Measurements from ENCODE around the gene PPP1R36. TPM values are rescaled to one million over a fixed set of nuclear protein-coding genes. Genes with fewer than 3 reads are reported as not detected.

Gene PPP1R36
- total and polyA plus RNA-seq, 2 of the 4 experiments (the other 2 are of a cell fraction), result 0.15 to 0.54 TPM

DNA sequence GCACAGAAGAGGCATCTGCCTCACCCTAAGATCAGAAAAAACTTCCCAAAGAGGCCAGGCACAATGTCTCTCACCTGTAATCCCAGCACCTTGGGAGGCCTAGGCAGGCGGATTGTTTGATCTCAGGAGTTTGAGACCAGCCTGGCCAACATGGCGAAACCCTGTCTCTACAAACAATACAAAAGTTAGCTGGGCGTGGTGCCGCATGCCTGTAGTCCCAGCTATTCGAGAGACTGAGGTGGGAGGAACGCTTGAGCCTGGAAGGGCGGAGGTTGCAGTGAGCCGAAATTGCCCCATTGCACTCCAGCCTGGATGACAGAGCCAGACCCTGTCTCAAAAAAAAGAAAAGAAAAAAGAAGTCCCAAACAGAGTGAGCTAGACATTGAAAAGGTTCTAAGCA lies 40.7 kb upstream of the PPP1R36 start:
- H4K5ac ChIP-seq (ENCODE audit: low read depth, low read length), result no peak overlapping the region
- H4K20me1 ChIP-seq (ENCODE audit: insufficient read depth, low read length), result peaks cover 83% of the 10 kb centered on the region
- H3K9me1 ChIP-seq (ENCODE audit: insufficient read depth, low read length), result peaks cover 12% of the 10 kb centered on the region
- no peak overlapping the region for H3K4me2 ChIP-seq (ENCODE audit: low read depth, low read length)
- H4K8ac ChIP-seq (ENCODE audit: low read depth in 2 of 2, low read length in 2 of 2), result no peak overlapping the region
- no peak overlapping the region for H3K4me3 ChIP-seq (ENCODE audit: insufficient read depth, low read depth, low read length)
- intact Hi-C loops (cut with micrococcal nuclease), result no loop called here
- H3K9me3 ChIP-seq (ENCODE audit: control insufficient read depth, insufficient read depth, low read length), result no peaks in the 10 kb centered on the region
- WGBS, 2 experiments (ENCODE audit: extremely low coverage in 2 of 2, insufficient read length in 1 of 2), result 92% methylated on average over 5 of the region's 8 CpGs; no CpG with 5 or more reads in 1 of the 2 experiments
- H2BK20ac ChIP-seq (ENCODE audit: low read depth, low read length), result no peak overlapping the region
- no peak overlapping the region for H2BK15ac ChIP-seq (ENCODE audit: low read depth, low read length)
- H2BK120ac ChIP-seq (ENCODE audit: low read depth, low read length), result no peak overlapping the region
- dilution Hi-C loops (cut with HindIII; ENCODE audit: low sequenced_read_pairs, unreplicated experiment), result no loop called here
- H3K27me3 ChIP-seq (ENCODE audit: control insufficient read depth, insufficient read depth, low read length), result no peaks in the 10 kb centered on the region
- H3K9ac ChIP-seq (ENCODE audit: low read depth, low read length), result no peak overlapping the region
- H3K56ac ChIP-seq (ENCODE audit: extremely low read depth, insufficient read depth, low read length), result no peak overlapping the region
- H2BK5ac ChIP-seq (ENCODE audit: low read depth, low read length, poor library complexity, severe bottlenecking), result no peak overlapping the region
- CTCF ChIA-PET, result interaction anchor here (0.7 to 1.0 kb wide), 2 partner anchors 128 to 411 kb away, joined by 3 to 4 read pairs; no protein-coding TSS in a partner anchor
- ATAC-seq (ENCODE audit: low read depth) (no peak), DNase-seq (no peak)
- no peak overlapping the region for H3K14ac ChIP-seq (replicated peaks; ENCODE audit: low read depth, low read length)
- no peak overlapping the region for H3K27ac ChIP-seq (ENCODE audit: insufficient read depth, low read length)
- TF ChIP-seq MAFK (IDR thresholded peaks at IDR 0.05; ENCODE audit: low read depth, low read length), result no peak
- no peak for TF ChIP-seq CEBPB (IDR thresholded peaks at IDR 0.05; ENCODE audit: low read depth, low read length)
- TF ChIP-seq CHD1 (IDR thresholded peaks at IDR 0.05; ENCODE audit: low read depth, low read length), result no peak
- TF ChIP-seq POLR2A (IDR thresholded peaks at IDR 0.05; ENCODE audit: low read depth, low read length), result no peak
- no peak for TF ChIP-seq BHLHE40 (IDR thresholded peaks at IDR 0.05; ENCODE audit: low read depth, low read length)
- no peak for TF ChIP-seq CTCF (conservative IDR thresholded peaks at IDR 0.05; ENCODE audit: low read depth, low read length)
- TF ChIP-seq RAD21 (IDR thresholded peaks at IDR 0.05; ENCODE audit: low read length), result no peak
- no peak for TF ChIP-seq RFX5 (IDR thresholded peaks at IDR 0.05; ENCODE audit: low read depth, low read length)
- no peak for TF ChIP-seq NFE2L2 (IDR thresholded peaks at IDR 0.05; ENCODE audit: low read depth, low read length)
- TF ChIP-seq MXI1 (IDR thresholded peaks at IDR 0.05; ENCODE audit: borderline replicate concordance, low read depth, low read length), result no peak
- peaks cover 7% of the 10 kb centered on the region for H3K4me1 ChIP-seq (ENCODE audit: control insufficient read depth, insufficient read depth, low read length)
- POLR2A ChIA-PET (ENCODE audit: unreplicated experiment), result interaction anchor here (0.6 to 1.0 kb wide), 2 partner anchors 21 to 32 kb away, joined by 3 to 5 read pairs; partner anchors contain the start of gene HSPA2
- no peak overlapping the region for H3K18ac ChIP-seq (ENCODE audit: low read depth, low read length)
- no peak overlapping the region for H2AFZ ChIP-seq (replicated peaks; ENCODE audit: low read length, poor library complexity)
- H3K36me3 ChIP-seq (ENCODE audit: control insufficient read depth, insufficient read depth, low read length), result no peaks in the 10 kb centered on the region
- H3K23ac ChIP-seq (ENCODE audit: low read depth, low read length), result peak overlapping the region; percentile 75; the same call in 1 of the 2 replicates
- BruUV-seq (replicated peaks), result no TSS peak
- H3K79me1 ChIP-seq (ENCODE audit: low read depth in 1 of 2, low read length in 2 of 2), result peaks cover 0 to 59% of the 10 kb centered on the region in 2 experiments; a peak in 2 of 4 replicates
- no peak overlapping the region for H3K4ac ChIP-seq (ENCODE audit: low read depth, low read length)
- no peak overlapping the region for H4K91ac ChIP-seq (ENCODE audit: insufficient read depth, low read depth, low read length)
- no peak overlapping the region for H2AK9ac ChIP-seq (replicated peaks; ENCODE audit: low read depth, low read length, poor library complexity)
- H2AK5ac ChIP-seq (ENCODE audit: low read depth, low read length), result no peak overlapping the region
- in situ Hi-C loops (cut with MboI; ENCODE audit: low sequenced_read_pairs), result no loop called here
